Testis (tissue), 3 donors: ENCODE data around the gene RYR3. TPM values are rescaled to one million over a fixed set of nuclear protein-coding genes. Genes with fewer than 3 reads are reported as not detected.

Experiments
- DNase-seq: peaks from one replicate; pipeline ENCODE4 v3.0.0-alpha.2; 2019
- H3K27ac ChIP-seq, 2 donors: fragments of 200-600 bp; sonication (generic); one replicate each; pipeline ENCODE4 v1.5.1; 2019
- H3K27me3 ChIP-seq: fragments of 200-600 bp; sonication (generic); one replicate; pipeline ENCODE4 v1.5.1; 2019
- H3K36me3 ChIP-seq: fragments of 200-600 bp; sonication (generic); one replicate; pipeline ENCODE4 v1.5.1; 2017; ENCODE audit warnings: low read depth; ENCODE audit errors: missing control alignments
- H3K4me1 ChIP-seq: fragments of 200-600 bp; sonication (generic); one replicate; pipeline ENCODE4 v1.5.1; 2019
- H3K4me3 ChIP-seq, 2 donors: fragments of 200-600 bp; sonication (generic); one replicate each; pipeline ENCODE4 v1.5.1; 2017 to 2019
- H3K9me3 ChIP-seq: fragments of 200-600 bp; sonication (generic); one replicate; pipeline ENCODE4 v1.5.1; 2017
- CTCF ChIP-seq, 3 experiments: fragments of 450-650 bp in 2 of 3; fragments of 200-600 bp in 1 of 3; sonication (generic) in 1 of 3; IDR thresholded peaks; one replicate each; pipeline ENCODE4 v1.5.1; 2016 to 2019; ENCODE audit warnings: antibody characterized with exemption in 3 of 3, mild to moderate bottlenecking in 2 of 3, moderate library complexity in 1 of 3
- POLR2A ChIP-seq: fragments of 450-650 bp; IDR thresholded peaks from one replicate; pipeline ENCODE4 v1.6.1; 2017; ENCODE audit warnings: antibody characterized with exemption, mild to moderate bottlenecking, moderate library complexity
- WGBS, 2 donors: methylation state at CpG; one replicate each; pipeline ENCODE4 v1.1.5; 2018; 5-methylcytosine and 5-hydroxymethylcytosine counted together
- intact Hi-C: fragments of 100-400 bp; cut with DNase I; formaldehyde crosslinking; loops from one replicate; pipeline ENCODE4 v1.15.1; 2023; ENCODE audit warnings: low total_unique reads
- polyA plus RNA-seq: library from polyadenylated mRNA; stranded (reverse); fragments of 350-450 nt; fragmentation: Illumina TruSeq; extraction: RNeasy Lipid Tissue Mini Kit (QIAGEN cat#74804); gene quantifications from one replicate; pipeline ENCODE4 v1.2.3, GENCODE V29; 2014; ENCODE audit warnings: low read depth, low replicate concordance; ENCODE audit not compliant: insufficient read depth
- total RNA-seq, 2 donors: library from RNA; depleted of rRNA; stranded (reverse); fragments of >200 nt; gene quantifications; one replicate each; pipeline ENCODE4 v1.2.3, GENCODE V29; 2016

The RYR3 gene
- total and polyA plus RNA-seq, 3 donors from 2014 or later: 4.3 to 7.6 (median 4.4) TPM

GRCh38 chr15:33794453-33794852 lies 483.7 kb downstream of the RYR3 start:
- Histone ChIP-seq H3K4me3 (no peak overlapping the region), H3K27ac (no peak overlapping the region), H3K36me3 (no peaks in the 10 kb centered on the region), H3K9me3 (no peaks in the 10 kb centered on the region), H3K27me3 (no peaks in the 10 kb centered on the region), H3K4me1 (no peaks in the 10 kb centered on the region)
- TF ChIP-seq POLR2A (no peak), CTCF (IDR thresholded peaks at IDR 0.05) (no peak)
- intact Hi-C loops: no loop called here
- WGBS, 2 donors: 92 to 94% methylated on average over 5 of the region's 5 CpGs
- DNase-seq: no peak

GRCh38 chr15:33795070-33795469 lies 484.3 kb downstream of the RYR3 start:
- no peak for DNase-seq
- no peaks in the 10 kb centered on the region for H3K4me1 ChIP-seq
- H3K4me3 ChIP-seq: no peak overlapping the region
- H3K36me3 ChIP-seq: no peaks in the 10 kb centered on the region
- no peak overlapping the region for H3K27ac ChIP-seq
- no peaks in the 10 kb centered on the region for H3K27me3 ChIP-seq
- H3K9me3 ChIP-seq: no peaks in the 10 kb centered on the region
- 74 to 76% methylated on average over 3 of the region's 3 CpGs for WGBS, 2 donors
- intact Hi-C loops: no loop called here
- no peak for TF ChIP-seq POLR2A
- no peak for TF ChIP-seq CTCF (IDR thresholded peaks at IDR 0.05)

- no peak overlapping the region for H3K27ac ChIP-seq
- WGBS, 2 donors: 61 to 79% methylated on average over 2 of the region's 2 CpGs
- DNase-seq: no peak
- no peaks in the 10 kb centered on the region for H3K27me3 ChIP-seq
- H3K4me3 ChIP-seq: no peak overlapping the region
- no peak for TF ChIP-seq POLR2A
- TF ChIP-seq CTCF (IDR thresholded peaks at IDR 0.05): no peak
- no peaks in the 10 kb centered on the region for H3K36me3 ChIP-seq
- H3K9me3 ChIP-seq: no peaks in the 10 kb centered on the region
- intact Hi-C loops: no loop called here
- no peaks in the 10 kb centered on the region for H3K4me1 ChIP-seq
Observed at GRCh38 chr15:33797651-33798050, 486.9 kb downstream of the RYR3 start.

- Histone ChIP-seq H3K4me1 (no peaks in the 10 kb centered on the region), H3K27me3 (no peaks in the 10 kb centered on the region), H3K36me3 (no peaks in the 10 kb centered on the region), H3K4me3 (no peak overlapping the region), H3K9me3 (no peaks in the 10 kb centered on the region), H3K27ac (no peak overlapping the region)
- DNase-seq: no peak
- TF ChIP-seq POLR2A (no peak), CTCF (IDR thresholded peaks at IDR 0.05) (no peak)
- intact Hi-C loops: no loop called here
- 54 to 61% methylated on average over 2 of the region's 2 CpGs for WGBS, 2 donors
Observed at GRCh38 chr15:33801954-33802353, 491.2 kb downstream of the RYR3 start.

- H3K4me1 ChIP-seq: no peaks in the 10 kb centered on the region
- no peaks in the 10 kb centered on the region for H3K9me3 ChIP-seq
- intact Hi-C loops: no loop called here
- TF ChIP-seq POLR2A (no peak), CTCF (IDR thresholded peaks at IDR 0.05) (no peak)
- WGBS, 2 donors: 61 to 69% methylated on average over 5 of the region's 5 CpGs
- H3K27ac ChIP-seq: no peak overlapping the region
- DNase-seq: no peak
- no peaks in the 10 kb centered on the region for H3K27me3 ChIP-seq
- no peaks in the 10 kb centered on the region for H3K36me3 ChIP-seq
- H3K4me3 ChIP-seq: no peak overlapping the region
Observed at GRCh38 chr15:33807665-33808064, 496.9 kb downstream of the RYR3 start.
